CD14-positive monocyte (primary cell): Measurements from ENCODE around the gene ADGRL3. TPM values are rescaled to one million over a fixed set of nuclear protein-coding genes. Genes with fewer than 3 reads are reported as not detected.

Source experiments
- DNase-seq, 3 donors: peaks; one replicate each; pipeline ENCODE4 v3.0.0-alpha.2; 2011 to 2022
- H2AFZ ChIP-seq: 2 replicates; pipeline ENCODE4 v1.6.0; 2012; ENCODE audit warnings: mild to moderate bottlenecking, low read depth, low read length, inconsistent platforms; ENCODE audit not compliant: insufficient read depth, poor library complexity, severe bottlenecking
- H3K27ac ChIP-seq, 2 donors: 1 replicate in 1 of 2; 2 replicates in 1 of 2; pipeline ENCODE4 v1.5.1; 2012 to 2013; ENCODE audit warnings: low read length in 2 of 2, control low read depth in 1 of 2, inconsistent platforms in 1 of 2, low read depth in 1 of 2, mild to moderate bottlenecking in 1 of 2
- H3K27me3 ChIP-seq, 2 donors: one replicate each; pipeline versions ENCODE4 v1.6.0 to v1.6.1; 2011 to 2013; ENCODE audit warnings: low read length in 2 of 2; ENCODE audit not compliant: control insufficient read depth in 2 of 2, insufficient read depth in 2 of 2
- H3K36me3 ChIP-seq, 2 donors: replicated peaks in 1 of 2; 1 replicate in 1 of 2; 2 replicates in 1 of 2; pipeline versions ENCODE4 v1.5.1 to v1.6.1; 2012 to 2013; ENCODE audit warnings: low read length in 2 of 2, control low read depth in 1 of 2, inconsistent platforms in 1 of 2, mild to moderate bottlenecking in 1 of 2; ENCODE audit not compliant: insufficient read depth in 2 of 2, control insufficient read depth in 1 of 2
- H3K4me1 ChIP-seq, 2 donors: 1 replicate in 1 of 2; 2 replicates in 1 of 2; pipeline versions ENCODE4 v1.5.1 to v1.6.1; 2012 to 2013; ENCODE audit warnings: low read length in 2 of 2, control low read depth in 1 of 2, inconsistent platforms in 1 of 2, mild to moderate bottlenecking in 1 of 2, moderate library complexity in 1 of 2; ENCODE audit not compliant: insufficient read depth in 2 of 2, control insufficient read depth in 1 of 2
- H3K4me2 ChIP-seq: replicated peaks from 2 replicates; pipeline ENCODE3; 2012; ENCODE audit warnings: low read length, moderate library complexity, mild to moderate bottlenecking; ENCODE audit not compliant: poor library complexity, severe bottlenecking; ENCODE audit errors: extremely low read depth
- H3K4me3 ChIP-seq, 3 experiments: fragments of 200-600 bp in 1 of 3; sonication (generic) in 1 of 3; replicated peaks in 1 of 3; 1 replicate in 2 of 3; 2 replicates in 1 of 3; pipeline ENCODE4 v1.5.1; 2011 to 2013; ENCODE audit warnings: low read length in 3 of 3, mild to moderate bottlenecking in 3 of 3, control low read depth in 2 of 3, low read depth in 2 of 3, inconsistent platforms in 1 of 3, moderate library complexity in 1 of 3
- H3K79me2 ChIP-seq: 2 replicates; pipeline ENCODE4 v1.6.0; 2012; ENCODE audit warnings: mild to moderate bottlenecking, control low read depth, inconsistent platforms, low read length, moderate library complexity; ENCODE audit not compliant: insufficient read depth
- H3K9ac ChIP-seq: 2 replicates; pipeline ENCODE4 v1.6.0; 2017; ENCODE audit warnings: low read length, mild to moderate bottlenecking; ENCODE audit not compliant: insufficient read depth, poor library complexity, severe bottlenecking
- H3K9me3 ChIP-seq, 2 donors: replicated peaks in 1 of 2; 1 replicate in 1 of 2; 2 replicates in 1 of 2; pipeline versions ENCODE4 v1.5.1 to v1.6.1; 2012 to 2013; ENCODE audit warnings: low read length in 2 of 2, control low read depth in 1 of 2; ENCODE audit not compliant: control insufficient read depth in 1 of 2, insufficient read depth in 1 of 2
- H4K20me1 ChIP-seq: 2 replicates; pipeline ENCODE4 v1.6.0; 2012; ENCODE audit warnings: mild to moderate bottlenecking, low read length, control low read depth, moderate library complexity; ENCODE audit not compliant: insufficient read depth
- H3K27ac Mint-ChIP-seq, 7 donors: one replicate each; pipeline ENCODE4 v1.8.0; 2020; ENCODE audit warnings: mild to moderate bottlenecking in 7 of 7, mixed read lengths in 7 of 7, moderate library complexity in 6 of 7, inconsistent platforms in 2 of 7
- H3K27me3 Mint-ChIP-seq, 3 donors: one replicate each; pipeline ENCODE4 v1.8.0; 2021 to 2022; ENCODE audit warnings: low read depth in 3 of 3, mild to moderate bottlenecking in 3 of 3, mixed read lengths in 3 of 3, moderate library complexity in 3 of 3, inconsistent platforms in 1 of 3
- H3K36me3 Mint-ChIP-seq, 2 donors: one replicate each; pipeline ENCODE4 v1.8.0; 2020; ENCODE audit warnings: mixed read lengths in 2 of 2, inconsistent platforms in 1 of 2, mild to moderate bottlenecking in 1 of 2
- H3K4me1 Mint-ChIP-seq: one replicate; pipeline ENCODE4 v1.8.0; 2020; ENCODE audit warnings: mild to moderate bottlenecking, mixed read lengths
- H3K4me3 Mint-ChIP-seq, 2 donors: one replicate each; pipeline ENCODE4 v1.8.0; 2020; ENCODE audit warnings: mild to moderate bottlenecking in 2 of 2, mixed read lengths in 2 of 2, moderate library complexity in 1 of 2
- H3K9me3 Mint-ChIP-seq, 7 donors: one replicate each; pipeline ENCODE4 v1.8.0; 2020 to 2022; ENCODE audit warnings: mixed read lengths in 7 of 7, mild to moderate bottlenecking in 6 of 7, moderate library complexity in 6 of 7, inconsistent platforms in 2 of 7
- CTCF ChIP-seq: fragments of 200-600 bp; IDR thresholded peaks from one replicate; pipeline ENCODE4 v1.8.0; 2022; ENCODE audit warnings: antibody characterized with exemption, mild to moderate bottlenecking
- WGBS: methylation state at CpG from one replicate; pipeline ENCODE4 v1.1.5; 2013; ENCODE audit warnings: missing lambda C conversion rate; ENCODE audit not compliant: insufficient coverage; 5-methylcytosine and 5-hydroxymethylcytosine counted together
- intact Hi-C, 2 donors: fragments of 100-400 bp; cut with micrococcal nuclease; formaldehyde crosslinking; loops; one replicate each; pipeline versions ENCODE4 v1.15.0 to v1.15.1; 2023
- polyA plus RNA-seq, 3 donors: library from polyadenylated mRNA; depleted of rRNA in 1 of 3; unstranded in 2 of 3; stranded (reverse) in 1 of 3; fragments of 300-500 nt in 2 of 3; fragments of >200 nt in 1 of 3; fragmentation: Illumina TruSeq in 2 of 3; gene quantifications; 1 replicate in 2 of 3; 2 replicates in 1 of 3; pipeline ENCODE4 v1.2.3, GENCODE V29; 2012 to 2021

ADGRL3 gene
- polyA plus RNA-seq, 3 donors, result not detected

DNA sequence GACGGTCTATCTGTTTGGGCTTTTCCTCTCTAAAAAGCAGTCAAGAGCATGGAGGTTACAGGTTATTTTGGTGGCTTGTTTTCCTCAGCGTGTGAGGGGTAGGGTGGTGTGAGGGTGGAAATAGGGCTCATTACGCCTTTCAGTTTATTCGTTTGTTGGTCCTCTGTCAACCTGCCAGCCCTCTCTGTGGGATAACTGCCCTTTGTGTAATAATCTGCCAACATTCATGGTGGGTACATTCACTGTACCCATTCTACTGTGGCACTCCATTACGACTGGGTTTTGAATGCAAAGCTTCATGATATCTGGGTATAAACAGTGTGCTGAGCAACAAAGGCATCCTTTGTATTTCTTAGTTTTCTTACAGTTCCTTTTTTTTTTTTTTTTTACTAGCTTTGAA, 136.4 kb downstream of the ADGRL3 start:
- H3K27me3 Mint-ChIP-seq, result peaks cover 0 to 2% (median 0%) of the 10 kb centered on the region in 3 donors
- H3K27ac ChIP-seq, result no peak overlapping the region
- no peaks in the 10 kb centered on the region for H3K36me3 Mint-ChIP-seq
- no peaks in the 10 kb centered on the region for H3K36me3 ChIP-seq
- intact Hi-C loops, result no loop called here
- H3K79me2 ChIP-seq, result no peaks in the 10 kb centered on the region
- WGBS, result 90% methylated on average over 3 of the region's 5 CpGs
- H3K27ac Mint-ChIP-seq, result no peak overlapping the region
- H4K20me1 ChIP-seq, result no peaks in the 10 kb centered on the region
- no peak for TF ChIP-seq CTCF
- no peak overlapping the region for H3K4me2 ChIP-seq
- H2AFZ ChIP-seq, result no peak overlapping the region
- H3K4me1 Mint-ChIP-seq, result no peaks in the 10 kb centered on the region
- H3K9me3 ChIP-seq, result no peaks in the 10 kb centered on the region
- no peak overlapping the region for H3K9ac ChIP-seq
- H3K4me3 ChIP-seq, result no peak overlapping the region
- DNase-seq, result no peak
- H3K4me3 Mint-ChIP-seq, result no peak overlapping the region
- no peaks in the 10 kb centered on the region for H3K4me1 ChIP-seq
- peaks cover 0 to 5% (median 0%) of the 10 kb centered on the region in 7 donors for H3K9me3 Mint-ChIP-seq
- no peaks in the 10 kb centered on the region for H3K27me3 ChIP-seq

DNA sequence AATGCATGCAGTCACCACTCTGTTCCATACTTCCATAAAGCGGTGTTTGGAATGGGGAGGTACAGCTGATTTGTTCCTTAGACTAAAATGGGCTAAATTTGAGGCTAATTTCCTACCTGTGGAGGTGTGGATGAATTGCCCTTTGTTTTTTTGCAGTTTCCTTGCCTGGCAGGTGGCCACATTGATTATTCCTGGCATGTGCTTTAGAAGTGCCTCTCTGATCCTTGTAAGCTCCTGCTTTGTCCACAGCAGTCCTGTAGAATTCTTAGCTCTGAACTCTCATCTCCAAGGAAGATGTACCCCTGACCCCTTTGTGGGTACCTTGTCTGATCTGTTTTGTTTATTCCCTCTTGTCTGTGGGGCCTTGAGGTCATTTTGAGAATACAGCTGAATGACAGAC, 136.8 kb downstream of the ADGRL3 start:
- WGBS, result no CpG with 5 or more reads among the region's 1 CpG

More for the DNA sequence above, 136.8 kb downstream of the ADGRL3 start:
- Histone ChIP-seq H3K27ac (no peak overlapping the region), H4K20me1 (no peaks in the 10 kb centered on the region), H3K4me3 (no peak overlapping the region), H3K9me3 (no peaks in the 10 kb centered on the region), H3K27me3 (no peaks in the 10 kb centered on the region), H3K4me2 (no peak overlapping the region), H3K36me3 (no peaks in the 10 kb centered on the region), H3K79me2 (no peaks in the 10 kb centered on the region), H3K9ac (no peak overlapping the region), H3K4me1 (no peaks in the 10 kb centered on the region), H2AFZ (no peak overlapping the region)
- DNase-seq, result no peak
- no peaks in the 10 kb centered on the region for H3K36me3 Mint-ChIP-seq
- no peak overlapping the region for H3K4me3 Mint-ChIP-seq
- no peak overlapping the region for H3K27ac Mint-ChIP-seq
- peaks cover 0 to 2% (median 0%) of the 10 kb centered on the region in 3 donors for H3K27me3 Mint-ChIP-seq
- intact Hi-C loops, result no loop called here
- H3K9me3 Mint-ChIP-seq, result peaks cover 0 to 5% (median 0%) of the 10 kb centered on the region in 7 donors
- H3K4me1 Mint-ChIP-seq, result no peaks in the 10 kb centered on the region
- no peak for TF ChIP-seq CTCF
